IMR-90 (cell line): ENCODE data around the gene STIL. TPM values are rescaled to one million over a fixed set of nuclear protein-coding genes. Genes with fewer than 3 reads are reported as not detected.
"Not testable (repeated sequence)": the region's sequence is repeated elsewhere in the genome, so short reads cannot be mapped to it uniquely, and the experiment has no call there.

Experiments used
- ATAC-seq: fragments of 200-7000 bp; cut with Tn5 transposase; 2 replicates; pipeline ENCODE4 v1.9.1; 2020; ENCODE audit warnings: low read depth, mild to moderate bottlenecking, moderate library complexity
- BruUV-seq: library from RNA; stranded (reverse); fragments of 400-500 nt; replicated peaks from 2 replicates; lab custom pipeline; 2021; lab: Mats Ljungman, UMichigan
- CTCF ChIA-PET: fragments of 300-600 bp; formaldehyde crosslinking; extraction: SDS; loops from one replicate; lab custom pipeline; 2021; ENCODE audit warnings: antibody characterized with exemption; lab: Yijun Ruan, JAX
- POLR2A ChIA-PET: fragments of 300-600 bp; sonication (Branson Sonifier 250); formaldehyde crosslinking; loops from one replicate; lab custom pipeline; 2022; ENCODE audit warnings: antibody characterized with exemption; ENCODE audit not compliant: unreplicated experiment; lab: Charles Lee
- DNase-seq: peaks from one replicate; pipeline ENCODE4 v3.0.0; 2013
- H2AFZ ChIP-seq: replicated peaks from 2 replicates; pipeline ENCODE3; 2013; ENCODE audit warnings: low read length, mild to moderate bottlenecking; ENCODE audit not compliant: poor library complexity
- H2AK5ac ChIP-seq: 2 replicates; pipeline ENCODE4 v1.6.1; 2013; ENCODE audit warnings: low read depth, low read length, inconsistent platforms
- H2AK9ac ChIP-seq: replicated peaks from 2 replicates; pipeline ENCODE3; 2013; ENCODE audit warnings: mild to moderate bottlenecking, low read depth, low read length, moderate library complexity; ENCODE audit not compliant: poor library complexity
- H2BK120ac ChIP-seq: 2 replicates; pipeline ENCODE4 v1.6.1; 2013; ENCODE audit warnings: low read depth, low read length, inconsistent platforms
- H2BK15ac ChIP-seq: 3 replicates; pipeline ENCODE4 v1.6.1; 2013; ENCODE audit warnings: low read depth, low read length, inconsistent platforms
- H2BK20ac ChIP-seq: 2 replicates; pipeline ENCODE4 v1.6.1; 2013; ENCODE audit warnings: low read depth, mild to moderate bottlenecking, inconsistent platforms, low read length, moderate library complexity
- H2BK5ac ChIP-seq: 2 replicates; pipeline ENCODE4 v1.6.1; 2013; ENCODE audit warnings: mild to moderate bottlenecking, low read depth, low read length, inconsistent platforms; ENCODE audit not compliant: poor library complexity, severe bottlenecking
- H3K14ac ChIP-seq: replicated peaks from 2 replicates; pipeline ENCODE4 v1.6.1; 2013; ENCODE audit warnings: low read depth, low read length, inconsistent platforms
- H3K18ac ChIP-seq: 2 replicates; pipeline ENCODE4 v1.6.1; 2013; ENCODE audit warnings: low read depth, low read length, control low read depth
- H3K23ac ChIP-seq: 2 replicates; pipeline ENCODE4 v1.6.1; 2013; ENCODE audit warnings: low read depth, low read length, inconsistent platforms
- H3K27ac ChIP-seq: 2 replicates; pipeline ENCODE4 v1.5.1; 2013; ENCODE audit warnings: mild to moderate bottlenecking, control low read depth, low read length; ENCODE audit not compliant: insufficient read depth
- H3K27me3 ChIP-seq: 2 replicates; pipeline ENCODE4 v1.6.1; 2013; ENCODE audit warnings: low read length; ENCODE audit not compliant: control insufficient read depth, insufficient read depth
- H3K36me3 ChIP-seq: 2 replicates; pipeline ENCODE4 v1.6.1; 2013; ENCODE audit warnings: low read length, mixed read lengths; ENCODE audit not compliant: control insufficient read depth, insufficient read depth
- H3K4ac ChIP-seq: 2 replicates; pipeline ENCODE4 v1.6.1; 2013; ENCODE audit warnings: low read depth, low read length, inconsistent platforms
- H3K4me1 ChIP-seq: 2 replicates; pipeline ENCODE4 v1.6.1; 2013; ENCODE audit warnings: low read length, mixed read lengths; ENCODE audit not compliant: control insufficient read depth, insufficient read depth
- H3K4me2 ChIP-seq: 2 replicates; pipeline ENCODE4 v1.6.1; 2013; ENCODE audit warnings: low read depth, mild to moderate bottlenecking, control low read depth, low read length, moderate library complexity
- H3K4me3 ChIP-seq: 2 replicates; pipeline ENCODE4 v1.5.1; 2013; ENCODE audit warnings: low read depth, mild to moderate bottlenecking, control low read depth, low read length, moderate library complexity; ENCODE audit not compliant: insufficient read depth
- H3K56ac ChIP-seq: 2 replicates; pipeline ENCODE4 v1.6.1; 2013; ENCODE audit warnings: low read length, inconsistent platforms; ENCODE audit not compliant: insufficient read depth; ENCODE audit errors: extremely low read depth
- H3K79me1 ChIP-seq, 2 experiments: 2 replicates each; pipeline ENCODE4 v1.6.1; 2013; ENCODE audit warnings: low read length in 2 of 2, inconsistent platforms in 1 of 2, low read depth in 1 of 2
- H3K9ac ChIP-seq: 2 replicates; pipeline ENCODE4 v1.6.1; 2013; ENCODE audit warnings: low read depth, low read length, control low read depth
- H3K9me1 ChIP-seq: 2 replicates; pipeline ENCODE4 v1.6.1; 2013; ENCODE audit warnings: low read length, inconsistent platforms; ENCODE audit not compliant: insufficient read depth
- H3K9me3 ChIP-seq: 2 replicates; pipeline ENCODE4 v1.6.1; 2013; ENCODE audit warnings: low read length; ENCODE audit not compliant: control insufficient read depth, insufficient read depth
- H4K20me1 ChIP-seq: 2 replicates; pipeline ENCODE4 v1.6.1; 2013; ENCODE audit warnings: low read length, inconsistent platforms; ENCODE audit not compliant: insufficient read depth
- H4K5ac ChIP-seq: 2 replicates; pipeline ENCODE4 v1.6.1; 2013; ENCODE audit warnings: mild to moderate bottlenecking, low read depth, low read length, control low read depth
- H4K8ac ChIP-seq, 2 experiments: 2 replicates each; pipeline ENCODE4 v1.6.1; 2013; ENCODE audit warnings: low read depth in 2 of 2, low read length in 2 of 2, control low read depth in 1 of 2, inconsistent platforms in 1 of 2
- H4K91ac ChIP-seq: 2 replicates; pipeline ENCODE4 v1.6.1; 2013; ENCODE audit warnings: low read depth, low read length, inconsistent platforms; ENCODE audit not compliant: insufficient read depth
- WGBS, 2 experiments: methylation state at CpG; one replicate each; pipeline versions ENCODE4 v1.1.5 to v1.1.7; 2013; ENCODE audit warnings: missing lambda C conversion rate in 2 of 2; ENCODE audit not compliant: insufficient read length in 1 of 2; ENCODE audit errors: extremely low coverage in 2 of 2; 5-methylcytosine and 5-hydroxymethylcytosine counted together
- dilution Hi-C: fragments of 300-500 bp; cut with HindIII; formaldehyde crosslinking; loops from one replicate; pipeline ENCODE4 v1.14.3; 2018; ENCODE audit warnings: low sequenced_read_pairs; ENCODE audit not compliant: unreplicated experiment
- in situ Hi-C: fragments of 300-500 bp; cut with MboI; formaldehyde crosslinking; loops from 3 replicates; pipeline ENCODE4 v1.14.3; 2019; ENCODE audit warnings: low sequenced_read_pairs, inconsistent platforms, mixed read lengths
- intact Hi-C: fragments of 100-400 bp; cut with micrococcal nuclease; formaldehyde crosslinking; loops from 2 replicates; pipeline ENCODE4 v1.10.0; 2022
- polyA plus RNA-seq, 3 experiments: library from polyadenylated mRNA; depleted of rRNA; stranded (reverse); fragments of >200 nt; gene quantifications; 2 replicates each; pipeline ENCODE4 v1.2.3, GENCODE V29; 2012; ENCODE audit warnings: low replicate concordance in 1 of 3
- total RNA-seq: library from RNA; depleted of rRNA; stranded (reverse); fragments of >200 nt; gene quantifications from 2 replicates; pipeline ENCODE4 v1.2.3, GENCODE V29; 2012

STIL gene
- total and polyA plus RNA-seq, 2 of the 4 experiments (the other 2 are of a cell fraction) = 6.8 to 17.2 TPM

GRCh38 chr1:47346979-47347378, 33.0 kb upstream of the STIL start:
- CTCF ChIA-PET, H2BK15ac ChIP-seq, H4K8ac ChIP-seq, H2BK5ac ChIP-seq, H3K56ac ChIP-seq, H2AK5ac ChIP-seq, H4K20me1 ChIP-seq, intact Hi-C loops, H3K18ac ChIP-seq, H3K23ac ChIP-seq, POLR2A ChIA-PET, H3K4me1 ChIP-seq, H3K27me3 ChIP-seq, H3K4ac ChIP-seq, H2AFZ ChIP-seq, H3K9me3 ChIP-seq, dilution Hi-C loops, H3K4me2 ChIP-seq, H4K91ac ChIP-seq, H3K14ac ChIP-seq, H2BK20ac ChIP-seq, DNase-seq, H3K9ac ChIP-seq, H3K27ac ChIP-seq, BruUV-seq, H3K9me1 ChIP-seq, H3K36me3 ChIP-seq, H3K4me3 ChIP-seq, H2BK120ac ChIP-seq, H4K5ac ChIP-seq, in situ Hi-C loops, H2AK9ac ChIP-seq, ATAC-seq: not testable (repeated sequence)
- H3K79me1 ChIP-seq = peaks cover 15 to 60% of the 10 kb centered on the region in 2 experiments
- WGBS, 2 experiments = 96% methylated on average over 4 of the region's 5 CpGs; no CpG with 5 or more reads in 1 of the 2 experiments
